Epithelial cell of proximal tubule (primary cell): ENCODE results near the gene CPNE9. TPM values are rescaled to one million over a fixed set of nuclear protein-coding genes. Genes with fewer than 3 reads are reported as not detected.
"Not testable (repeated sequence)": the region's sequence is repeated elsewhere in the genome, so short reads cannot be mapped to it uniquely, and the experiment has no call there.

Experiments used
- DNase-seq: peaks from one replicate; pipeline ENCODE4 v3.0.0-alpha.2; 2011; ENCODE audit warnings: low read depth
- H3K4me3 ChIP-seq: 2 replicates; pipeline ENCODE4 v1.5.1; 2011; ENCODE audit warnings: low read depth, mild to moderate bottlenecking, low read length
- CTCF ChIP-seq: conservative IDR thresholded peaks from 2 replicates; pipeline ENCODE4 v1.5.1; 2012; ENCODE audit warnings: low read depth, mild to moderate bottlenecking, low read length
- total RNA-seq: library from RNA; depleted of rRNA; stranded (reverse); fragments of >200 nt; gene quantifications from 2 replicates; pipeline ENCODE4 v1.2.3, GENCODE V29; 2015

The CPNE9 gene
- total RNA-seq, 1 donor from 2014 or later, result not detected

- DNase-seq, result no peak
- peak within 1 kb of the TSS; percentile 74 for H3K4me3 ChIP-seq
- TF ChIP-seq CTCF, result no peak
Observed at GRCh38 chr3:9769426-9770275, 66.0 kb downstream of the CPNE9 start, which contains the start of gene CAMK1. TSS of gene CAMK1 (minus strand) at chr3:9769947. CDS start at chr3:9767749, 2,198 bp downstream.

- DNase-seq, result no peak
- no peak for TF ChIP-seq CTCF
- H3K4me3 ChIP-seq, result peak overlapping the region; percentile 74
Observed at GRCh38 chr3:9770276-9770812, 66.7 kb downstream of the CPNE9 start.

GRCh38 chr3:9771007-9771406, 67.4 kb downstream of the CPNE9 start:
- not testable (repeated sequence) for DNase-seq, H3K4me3 ChIP-seq

- TF ChIP-seq CTCF, result no peak
- H3K4me3 ChIP-seq, result no peak overlapping the region
- no peak for DNase-seq
Observed at GRCh38 chr3:9776896-9777693, 73.5 kb downstream of the CPNE9 start.

DNA sequence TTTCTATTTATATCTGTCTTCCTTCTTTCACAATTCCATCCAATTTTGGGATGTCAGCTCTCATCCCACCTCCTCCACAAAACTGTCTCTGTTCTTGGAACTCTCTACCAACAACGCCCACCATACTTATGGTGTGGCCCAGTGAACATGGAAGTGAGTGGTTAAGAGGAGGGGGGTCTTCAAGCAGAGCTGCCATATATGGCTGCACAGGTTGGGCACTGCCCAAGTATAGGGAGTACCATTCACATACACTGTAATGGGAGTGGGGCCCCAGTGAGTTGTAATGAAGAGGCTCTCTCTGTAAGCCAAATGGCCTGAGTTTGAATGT, 74.0 kb downstream of the CPNE9 start:
- DNase-seq, result no peak
- H3K4me3 ChIP-seq, result no peak overlapping the region
- TF ChIP-seq CTCF, result no peak

GRCh38 chr3:9778143-9779074, 74.8 kb downstream of the CPNE9 start:
- DNase-seq, result no peak
- no peak overlapping the region for H3K4me3 ChIP-seq
- TF ChIP-seq CTCF, result no peak
